CD14-positive monocyte (primary cell): ENCODE measurements around the gene ZNF621. TPM values are rescaled to one million over a fixed set of nuclear protein-coding genes. Genes with fewer than 3 reads are reported as not detected.

Source experiments
- DNase-seq, 3 donors: peaks; one replicate each; pipeline ENCODE4 v3.0.0-alpha.2; 2011 to 2022
- H2AFZ ChIP-seq: 2 replicates; pipeline ENCODE4 v1.6.0; 2012; ENCODE audit warnings: mild to moderate bottlenecking, low read depth, low read length, inconsistent platforms; ENCODE audit not compliant: insufficient read depth, poor library complexity, severe bottlenecking
- H3K27ac ChIP-seq, 2 donors: 1 replicate in 1 of 2; 2 replicates in 1 of 2; pipeline ENCODE4 v1.5.1; 2012 to 2013; ENCODE audit warnings: low read length in 2 of 2, control low read depth in 1 of 2, inconsistent platforms in 1 of 2, low read depth in 1 of 2, mild to moderate bottlenecking in 1 of 2
- H3K27me3 ChIP-seq, 2 donors: one replicate each; pipeline versions ENCODE4 v1.6.0 to v1.6.1; 2011 to 2013; ENCODE audit warnings: low read length in 2 of 2; ENCODE audit not compliant: control insufficient read depth in 2 of 2, insufficient read depth in 2 of 2
- H3K36me3 ChIP-seq, 2 donors: replicated peaks in 1 of 2; 1 replicate in 1 of 2; 2 replicates in 1 of 2; pipeline versions ENCODE4 v1.5.1 to v1.6.1; 2012 to 2013; ENCODE audit warnings: low read length in 2 of 2, control low read depth in 1 of 2, inconsistent platforms in 1 of 2, mild to moderate bottlenecking in 1 of 2; ENCODE audit not compliant: insufficient read depth in 2 of 2, control insufficient read depth in 1 of 2
- H3K4me1 ChIP-seq, 2 donors: 1 replicate in 1 of 2; 2 replicates in 1 of 2; pipeline versions ENCODE4 v1.5.1 to v1.6.1; 2012 to 2013; ENCODE audit warnings: low read length in 2 of 2, control low read depth in 1 of 2, inconsistent platforms in 1 of 2, mild to moderate bottlenecking in 1 of 2, moderate library complexity in 1 of 2; ENCODE audit not compliant: insufficient read depth in 2 of 2, control insufficient read depth in 1 of 2
- H3K4me2 ChIP-seq: replicated peaks from 2 replicates; pipeline ENCODE3; 2012; ENCODE audit warnings: low read length, moderate library complexity, mild to moderate bottlenecking; ENCODE audit not compliant: poor library complexity, severe bottlenecking; ENCODE audit errors: extremely low read depth
- H3K4me3 ChIP-seq, 3 experiments: fragments of 200-600 bp in 1 of 3; sonication (generic) in 1 of 3; replicated peaks in 1 of 3; 1 replicate in 2 of 3; 2 replicates in 1 of 3; pipeline ENCODE4 v1.5.1; 2011 to 2013; ENCODE audit warnings: low read length in 3 of 3, mild to moderate bottlenecking in 3 of 3, control low read depth in 2 of 3, low read depth in 2 of 3, inconsistent platforms in 1 of 3, moderate library complexity in 1 of 3
- H3K79me2 ChIP-seq: 2 replicates; pipeline ENCODE4 v1.6.0; 2012; ENCODE audit warnings: mild to moderate bottlenecking, control low read depth, inconsistent platforms, low read length, moderate library complexity; ENCODE audit not compliant: insufficient read depth
- H3K9ac ChIP-seq: 2 replicates; pipeline ENCODE4 v1.6.0; 2017; ENCODE audit warnings: low read length, mild to moderate bottlenecking; ENCODE audit not compliant: insufficient read depth, poor library complexity, severe bottlenecking
- H3K9me3 ChIP-seq, 2 donors: replicated peaks in 1 of 2; 1 replicate in 1 of 2; 2 replicates in 1 of 2; pipeline versions ENCODE4 v1.5.1 to v1.6.1; 2012 to 2013; ENCODE audit warnings: low read length in 2 of 2, control low read depth in 1 of 2; ENCODE audit not compliant: control insufficient read depth in 1 of 2, insufficient read depth in 1 of 2
- H4K20me1 ChIP-seq: 2 replicates; pipeline ENCODE4 v1.6.0; 2012; ENCODE audit warnings: mild to moderate bottlenecking, low read length, control low read depth, moderate library complexity; ENCODE audit not compliant: insufficient read depth
- H3K27ac Mint-ChIP-seq, 7 donors: one replicate each; pipeline ENCODE4 v1.8.0; 2020; ENCODE audit warnings: mild to moderate bottlenecking in 7 of 7, mixed read lengths in 7 of 7, moderate library complexity in 6 of 7, inconsistent platforms in 2 of 7
- H3K27me3 Mint-ChIP-seq, 3 donors: one replicate each; pipeline ENCODE4 v1.8.0; 2021 to 2022; ENCODE audit warnings: low read depth in 3 of 3, mild to moderate bottlenecking in 3 of 3, mixed read lengths in 3 of 3, moderate library complexity in 3 of 3, inconsistent platforms in 1 of 3
- H3K36me3 Mint-ChIP-seq, 2 donors: one replicate each; pipeline ENCODE4 v1.8.0; 2020; ENCODE audit warnings: mixed read lengths in 2 of 2, inconsistent platforms in 1 of 2, mild to moderate bottlenecking in 1 of 2
- H3K4me1 Mint-ChIP-seq: one replicate; pipeline ENCODE4 v1.8.0; 2020; ENCODE audit warnings: mild to moderate bottlenecking, mixed read lengths
- H3K4me3 Mint-ChIP-seq, 2 donors: one replicate each; pipeline ENCODE4 v1.8.0; 2020; ENCODE audit warnings: mild to moderate bottlenecking in 2 of 2, mixed read lengths in 2 of 2, moderate library complexity in 1 of 2
- H3K9me3 Mint-ChIP-seq, 7 donors: one replicate each; pipeline ENCODE4 v1.8.0; 2020 to 2022; ENCODE audit warnings: mixed read lengths in 7 of 7, mild to moderate bottlenecking in 6 of 7, moderate library complexity in 6 of 7, inconsistent platforms in 2 of 7
- CTCF ChIP-seq: fragments of 200-600 bp; IDR thresholded peaks from one replicate; pipeline ENCODE4 v1.8.0; 2022; ENCODE audit warnings: antibody characterized with exemption, mild to moderate bottlenecking
- WGBS: methylation state at CpG from one replicate; pipeline ENCODE4 v1.1.5; 2013; ENCODE audit warnings: missing lambda C conversion rate; ENCODE audit not compliant: insufficient coverage; 5-methylcytosine and 5-hydroxymethylcytosine counted together
- intact Hi-C, 2 donors: fragments of 100-400 bp; cut with micrococcal nuclease; formaldehyde crosslinking; loops; one replicate each; pipeline versions ENCODE4 v1.15.0 to v1.15.1; 2023
- polyA plus RNA-seq, 3 donors: library from polyadenylated mRNA; depleted of rRNA in 1 of 3; unstranded in 2 of 3; stranded (reverse) in 1 of 3; fragments of 300-500 nt in 2 of 3; fragments of >200 nt in 1 of 3; fragmentation: Illumina TruSeq in 2 of 3; gene quantifications; 1 replicate in 2 of 3; 2 replicates in 1 of 3; pipeline ENCODE4 v1.2.3, GENCODE V29; 2012 to 2021
- small RNA-seq: library from RNA; depleted of rRNA; stranded (forward); fragments of <200 nt; gene quantifications from one replicate; pipeline ENCODE3, GENCODE V24; 2012; ENCODE audit warnings: low read depth; ENCODE audit not compliant: insufficient read length

ZNF621 gene
- polyA plus RNA-seq, 3 donors: 1.1 to 12.2 (median 2.0) TPM

- Mint-ChIP-seq H3K4me3 (no peak overlapping the region), H3K36me3 (no peaks in the 10 kb centered on the region), H3K4me1 (peaks cover 3% of the 10 kb centered on the region), H3K27ac (no peak overlapping the region), H3K27me3 (peaks cover 4 to 12% (median 7%) of the 10 kb centered on the region in 3 donors), H3K9me3 (no peaks in the 10 kb centered on the region)
- no peaks in the 10 kb centered on the region for H3K4me1 ChIP-seq
- no peak overlapping the region for H3K27ac ChIP-seq
- H3K4me3 ChIP-seq: no peak overlapping the region
- no peak overlapping the region for H3K9ac ChIP-seq
- no peaks in the 10 kb centered on the region for H4K20me1 ChIP-seq
- H3K79me2 ChIP-seq: no peaks in the 10 kb centered on the region
- no peaks in the 10 kb centered on the region for H3K27me3 ChIP-seq
- no peaks in the 10 kb centered on the region for H3K9me3 ChIP-seq
- H3K36me3 ChIP-seq: no peaks in the 10 kb centered on the region
- no peak for TF ChIP-seq CTCF
- no peak overlapping the region for H3K4me2 ChIP-seq
- WGBS: 99% methylated on average over 5 of the region's 5 CpGs
- DNase-seq: no peak
- H2AFZ ChIP-seq: no peak overlapping the region
- intact Hi-C loops: loop anchor here in 1 of 2 donors (10.0 kb wide), 1 partner anchor 606 kb away; the partner anchor contains the start of gene CTNNB1
These were observed 63.6 kb downstream of the ZNF621 start for GRCh38 chr3:40588406-40588805.

Small RNA genes within 50 kb of the gene (small RNA-seq; reads per million reads assigned to genes)
- gene RNU5B-2P: 1.9 reads per million

Other genes starting within 250 kb of the ZNF621 start
- 10 to 100 TPM; 51.8 to 95.4 (median 70.8) TPM for gene EIF1B, start 215.3 kb upstream of the ZNF621 start, polyA plus RNA-seq
- not detected for gene ENTPD3, start 137.8 kb upstream of the ZNF621 start, polyA plus RNA-seq
- 100 to 1,000 TPM; 316 to 377 (median 348) TPM for gene RPL14, start 67.6 kb upstream of the ZNF621 start, polyA plus RNA-seq
- gene ZNF619, start 47.8 kb upstream of the ZNF621 start, polyA plus RNA-seq: 1 to 10 TPM; 1.6 to 3.4 (median 1.8) TPM
- gene ZNF620, start 18.9 kb upstream of the ZNF621 start, polyA plus RNA-seq: under 1 TPM; 0.27 to 0.67 (median 0.37) TPM